IMR-90 (cell line): Measurements from ENCODE around the gene COL27A1. TPM values are rescaled to one million over a fixed set of nuclear protein-coding genes. Genes with fewer than 3 reads are reported as not detected.

ENCODE experiments used
- ATAC-seq: fragments of 200-7000 bp; cut with Tn5 transposase; 2 replicates; pipeline ENCODE4 v1.9.1; 2020; ENCODE audit warnings: low read depth, mild to moderate bottlenecking, moderate library complexity
- BruUV-seq: library from RNA; stranded (reverse); fragments of 400-500 nt; replicated peaks from 2 replicates; lab custom pipeline; 2021; lab: Mats Ljungman, UMichigan
- CTCF ChIA-PET: fragments of 300-600 bp; formaldehyde crosslinking; extraction: SDS; loops from one replicate; lab custom pipeline; 2021; ENCODE audit warnings: antibody characterized with exemption; lab: Yijun Ruan, JAX
- POLR2A ChIA-PET: fragments of 300-600 bp; sonication (Branson Sonifier 250); formaldehyde crosslinking; loops from one replicate; lab custom pipeline; 2022; ENCODE audit warnings: antibody characterized with exemption; ENCODE audit not compliant: unreplicated experiment; lab: Charles Lee
- DNase-seq: peaks from one replicate; pipeline ENCODE4 v3.0.0; 2013
- H2AFZ ChIP-seq: replicated peaks from 2 replicates; pipeline ENCODE3; 2013; ENCODE audit warnings: low read length, mild to moderate bottlenecking; ENCODE audit not compliant: poor library complexity
- H2AK5ac ChIP-seq: 2 replicates; pipeline ENCODE4 v1.6.1; 2013; ENCODE audit warnings: low read depth, low read length, inconsistent platforms
- H2AK9ac ChIP-seq: replicated peaks from 2 replicates; pipeline ENCODE3; 2013; ENCODE audit warnings: mild to moderate bottlenecking, low read depth, low read length, moderate library complexity; ENCODE audit not compliant: poor library complexity
- H2BK120ac ChIP-seq: 2 replicates; pipeline ENCODE4 v1.6.1; 2013; ENCODE audit warnings: low read depth, low read length, inconsistent platforms
- H2BK15ac ChIP-seq: 3 replicates; pipeline ENCODE4 v1.6.1; 2013; ENCODE audit warnings: low read depth, low read length, inconsistent platforms
- H2BK20ac ChIP-seq: 2 replicates; pipeline ENCODE4 v1.6.1; 2013; ENCODE audit warnings: low read depth, mild to moderate bottlenecking, inconsistent platforms, low read length, moderate library complexity
- H2BK5ac ChIP-seq: 2 replicates; pipeline ENCODE4 v1.6.1; 2013; ENCODE audit warnings: mild to moderate bottlenecking, low read depth, low read length, inconsistent platforms; ENCODE audit not compliant: poor library complexity, severe bottlenecking
- H3K14ac ChIP-seq: replicated peaks from 2 replicates; pipeline ENCODE4 v1.6.1; 2013; ENCODE audit warnings: low read depth, low read length, inconsistent platforms
- H3K18ac ChIP-seq: 2 replicates; pipeline ENCODE4 v1.6.1; 2013; ENCODE audit warnings: low read depth, low read length, control low read depth
- H3K23ac ChIP-seq: 2 replicates; pipeline ENCODE4 v1.6.1; 2013; ENCODE audit warnings: low read depth, low read length, inconsistent platforms
- H3K27ac ChIP-seq: 2 replicates; pipeline ENCODE4 v1.5.1; 2013; ENCODE audit warnings: mild to moderate bottlenecking, control low read depth, low read length; ENCODE audit not compliant: insufficient read depth
- H3K27me3 ChIP-seq: 2 replicates; pipeline ENCODE4 v1.6.1; 2013; ENCODE audit warnings: low read length; ENCODE audit not compliant: control insufficient read depth, insufficient read depth
- H3K36me3 ChIP-seq: 2 replicates; pipeline ENCODE4 v1.6.1; 2013; ENCODE audit warnings: low read length, mixed read lengths; ENCODE audit not compliant: control insufficient read depth, insufficient read depth
- H3K4ac ChIP-seq: 2 replicates; pipeline ENCODE4 v1.6.1; 2013; ENCODE audit warnings: low read depth, low read length, inconsistent platforms
- H3K4me1 ChIP-seq: 2 replicates; pipeline ENCODE4 v1.6.1; 2013; ENCODE audit warnings: low read length, mixed read lengths; ENCODE audit not compliant: control insufficient read depth, insufficient read depth
- H3K4me2 ChIP-seq: 2 replicates; pipeline ENCODE4 v1.6.1; 2013; ENCODE audit warnings: low read depth, mild to moderate bottlenecking, control low read depth, low read length, moderate library complexity
- H3K4me3 ChIP-seq: 2 replicates; pipeline ENCODE4 v1.5.1; 2013; ENCODE audit warnings: low read depth, mild to moderate bottlenecking, control low read depth, low read length, moderate library complexity; ENCODE audit not compliant: insufficient read depth
- H3K56ac ChIP-seq: 2 replicates; pipeline ENCODE4 v1.6.1; 2013; ENCODE audit warnings: low read length, inconsistent platforms; ENCODE audit not compliant: insufficient read depth; ENCODE audit errors: extremely low read depth
- H3K79me1 ChIP-seq, 2 experiments: 2 replicates each; pipeline ENCODE4 v1.6.1; 2013; ENCODE audit warnings: low read length in 2 of 2, inconsistent platforms in 1 of 2, low read depth in 1 of 2
- H3K9ac ChIP-seq: 2 replicates; pipeline ENCODE4 v1.6.1; 2013; ENCODE audit warnings: low read depth, low read length, control low read depth
- H3K9me1 ChIP-seq: 2 replicates; pipeline ENCODE4 v1.6.1; 2013; ENCODE audit warnings: low read length, inconsistent platforms; ENCODE audit not compliant: insufficient read depth
- H3K9me3 ChIP-seq: 2 replicates; pipeline ENCODE4 v1.6.1; 2013; ENCODE audit warnings: low read length; ENCODE audit not compliant: control insufficient read depth, insufficient read depth
- H4K20me1 ChIP-seq: 2 replicates; pipeline ENCODE4 v1.6.1; 2013; ENCODE audit warnings: low read length, inconsistent platforms; ENCODE audit not compliant: insufficient read depth
- H4K5ac ChIP-seq: 2 replicates; pipeline ENCODE4 v1.6.1; 2013; ENCODE audit warnings: mild to moderate bottlenecking, low read depth, low read length, control low read depth
- H4K8ac ChIP-seq, 2 experiments: 2 replicates each; pipeline ENCODE4 v1.6.1; 2013; ENCODE audit warnings: low read depth in 2 of 2, low read length in 2 of 2, control low read depth in 1 of 2, inconsistent platforms in 1 of 2
- H4K91ac ChIP-seq: 2 replicates; pipeline ENCODE4 v1.6.1; 2013; ENCODE audit warnings: low read depth, low read length, inconsistent platforms; ENCODE audit not compliant: insufficient read depth
- BHLHE40 ChIP-seq: fragments of 150-350 bp; IDR thresholded peaks from 2 replicates; pipeline ENCODE4 v1.6.1; 2016; ENCODE audit warnings: mild to moderate bottlenecking, low read depth, low read length
- CEBPB ChIP-seq: IDR thresholded peaks from 2 replicates; pipeline ENCODE4 v1.6.1; 2012; ENCODE audit warnings: low read depth, low read length, improper control_type of control experiment
- CHD1 ChIP-seq: IDR thresholded peaks from 2 replicates; pipeline ENCODE4 v1.6.1; 2012; ENCODE audit warnings: low read depth, low read length, improper control_type of control experiment
- CTCF ChIP-seq: conservative IDR thresholded peaks from 2 replicates; pipeline ENCODE4 v1.5.1; 2012; ENCODE audit warnings: mild to moderate bottlenecking, low read depth, low read length, improper control_type of control experiment
- FOS ChIP-seq: fragments of 150-350 bp; IDR thresholded peaks from 2 replicates; pipeline ENCODE4 v1.6.1; 2016; ENCODE audit warnings: low read depth, low read length
- MAFK ChIP-seq: IDR thresholded peaks from 2 replicates; pipeline ENCODE4 v1.6.1; 2012; ENCODE audit warnings: low read depth, low read length, improper control_type of control experiment
- MAZ ChIP-seq: IDR thresholded peaks from 2 replicates; pipeline ENCODE4 v1.6.1; 2012; ENCODE audit warnings: low read depth, mild to moderate bottlenecking, low read length, improper control_type of control experiment, moderate library complexity, borderline replicate concordance
- MXI1 ChIP-seq: IDR thresholded peaks from 2 replicates; pipeline ENCODE4 v1.6.1; 2012; ENCODE audit warnings: low read depth, mild to moderate bottlenecking, low read length, moderate library complexity, borderline replicate concordance
- NFE2L2 ChIP-seq: fragments of 150-350 bp; IDR thresholded peaks from 2 replicates; pipeline ENCODE4 v1.6.1; 2016; ENCODE audit warnings: low read depth, mild to moderate bottlenecking, low read length
- POLR2A ChIP-seq: IDR thresholded peaks from 2 replicates; pipeline ENCODE4 v1.6.1; 2012; ENCODE audit warnings: mild to moderate bottlenecking, low read depth, low read length
- RAD21 ChIP-seq: IDR thresholded peaks from 2 replicates; pipeline ENCODE4 v1.6.1; 2012; ENCODE audit warnings: low read length, improper control_type of control experiment
- RCOR1 ChIP-seq: IDR thresholded peaks from 2 replicates; pipeline ENCODE4 v1.6.1; 2012; ENCODE audit warnings: mild to moderate bottlenecking, low read length, improper control_type of control experiment; ENCODE audit not compliant: insufficient replicate concordance
- RFX5 ChIP-seq: IDR thresholded peaks from 2 replicates; pipeline ENCODE4 v1.8.0; 2012; ENCODE audit warnings: low read depth, mild to moderate bottlenecking, low read length, moderate library complexity
- SMC3 ChIP-seq: fragments of 150-350 bp; IDR thresholded peaks from 2 replicates; pipeline ENCODE4 v1.6.1; 2016; ENCODE audit warnings: low read depth, mild to moderate bottlenecking, antibody characterized with exemption, low read length, moderate library complexity
- WGBS, 2 experiments: methylation state at CpG; one replicate each; pipeline versions ENCODE4 v1.1.5 to v1.1.7; 2013; ENCODE audit warnings: missing lambda C conversion rate in 2 of 2; ENCODE audit not compliant: insufficient read length in 1 of 2; ENCODE audit errors: extremely low coverage in 2 of 2; 5-methylcytosine and 5-hydroxymethylcytosine counted together
- dilution Hi-C: fragments of 300-500 bp; cut with HindIII; formaldehyde crosslinking; loops from one replicate; pipeline ENCODE4 v1.14.3; 2018; ENCODE audit warnings: low sequenced_read_pairs; ENCODE audit not compliant: unreplicated experiment
- in situ Hi-C: fragments of 300-500 bp; cut with MboI; formaldehyde crosslinking; loops from 3 replicates; pipeline ENCODE4 v1.14.3; 2019; ENCODE audit warnings: low sequenced_read_pairs, inconsistent platforms, mixed read lengths
- intact Hi-C: fragments of 100-400 bp; cut with micrococcal nuclease; formaldehyde crosslinking; loops from 2 replicates; pipeline ENCODE4 v1.10.0; 2022
- polyA plus RNA-seq, 3 experiments: library from polyadenylated mRNA; depleted of rRNA; stranded (reverse); fragments of >200 nt; gene quantifications; 2 replicates each; pipeline ENCODE4 v1.2.3, GENCODE V29; 2012; ENCODE audit warnings: low replicate concordance in 1 of 3
- total RNA-seq: library from RNA; depleted of rRNA; stranded (reverse); fragments of >200 nt; gene quantifications from 2 replicates; pipeline ENCODE4 v1.2.3, GENCODE V29; 2012
- TF ChIP-seq, protein P1 (sequence below): fragments of 150-350 bp; IDR thresholded peaks from 2 replicates; pipeline ENCODE4 v1.6.1; 2016; ENCODE audit warnings: low read depth, mild to moderate bottlenecking, low read length, moderate library complexity, borderline replicate concordance
- TF ChIP-seq, protein P2 (sequence below): fragments of 150-350 bp; IDR thresholded peaks from 2 replicates; pipeline ENCODE4 v1.6.1; 2017; ENCODE audit warnings: mild to moderate bottlenecking, antibody characterized with exemption, low read length, low read depth

Gene COL27A1
- total and polyA plus RNA-seq, 2 of the 4 experiments (the other 2 are of a cell fraction), result 3.2 to 18.3 TPM

DNA sequence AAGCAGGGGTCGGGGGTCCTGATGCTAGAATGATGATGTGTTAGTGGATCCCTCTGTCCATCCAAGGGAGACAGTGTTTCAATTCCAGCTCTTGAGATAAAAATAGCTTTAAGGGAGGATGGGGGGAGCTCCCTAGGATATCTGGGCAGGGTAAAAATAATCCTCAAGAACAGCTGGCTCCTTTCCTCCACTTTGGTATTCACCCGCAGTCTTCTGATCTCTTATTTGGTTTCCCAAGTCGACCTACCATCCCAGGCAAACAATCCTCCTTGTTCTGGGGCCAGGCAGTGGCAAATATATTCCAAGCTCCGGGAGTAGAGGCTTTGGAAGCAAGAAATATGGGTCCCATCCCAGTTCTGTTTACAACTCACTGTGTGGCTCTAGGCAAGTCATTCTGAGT lies 14.5 kb upstream of the COL27A1 start:
- no peak overlapping the region for H2BK15ac ChIP-seq
- H3K9ac ChIP-seq, result no peak overlapping the region
- DNase-seq, result no peak
- no peak overlapping the region for H3K18ac ChIP-seq
- dilution Hi-C loops, result no loop called here
- intact Hi-C loops, result no loop called here
- H3K79me1 ChIP-seq, result no peaks in the 10 kb centered on the region
- no peak overlapping the region for H4K8ac ChIP-seq
- no peak overlapping the region for H2AK5ac ChIP-seq
- H4K5ac ChIP-seq, result no peak overlapping the region
- ChIA-PET POLR2A (interaction anchor here (0.6 kb wide), 1 partner anchor 22 kb away, joined by 3 read pairs; no protein-coding TSS in a partner anchor), CTCF (no interaction called here)
- H3K9me3 ChIP-seq, result peaks cover 8% of the 10 kb centered on the region
- no CpG with 5 or more reads among the region's 4 CpGs for WGBS, 2 experiments
- BruUV-seq, result no TSS peak
- no peak overlapping the region for H3K14ac ChIP-seq
- no peak overlapping the region for H3K23ac ChIP-seq
- H2BK20ac ChIP-seq, result no peak overlapping the region
- H2BK5ac ChIP-seq, result no peak overlapping the region
- ATAC-seq, result no peak
- H3K4me1 ChIP-seq, result no peaks in the 10 kb centered on the region
- H4K20me1 ChIP-seq, result no peaks in the 10 kb centered on the region
- no peak overlapping the region for H4K91ac ChIP-seq
- no peak overlapping the region for H3K4ac ChIP-seq
- H3K27ac ChIP-seq, result no peak overlapping the region
- TF ChIP-seq RFX5 (no peak), MAZ (no peak), MXI1 (no peak), SMC3 (no peak), RCOR1 (no peak), CEBPB (no peak), FOS (no peak), POLR2A (no peak), MAFK (no peak), CHD1 (no peak), CTCF (no peak), NFE2L2 (no peak), BHLHE40 (no peak), RAD21 (no peak)
- TF ChIP-seq, protein P1, sequence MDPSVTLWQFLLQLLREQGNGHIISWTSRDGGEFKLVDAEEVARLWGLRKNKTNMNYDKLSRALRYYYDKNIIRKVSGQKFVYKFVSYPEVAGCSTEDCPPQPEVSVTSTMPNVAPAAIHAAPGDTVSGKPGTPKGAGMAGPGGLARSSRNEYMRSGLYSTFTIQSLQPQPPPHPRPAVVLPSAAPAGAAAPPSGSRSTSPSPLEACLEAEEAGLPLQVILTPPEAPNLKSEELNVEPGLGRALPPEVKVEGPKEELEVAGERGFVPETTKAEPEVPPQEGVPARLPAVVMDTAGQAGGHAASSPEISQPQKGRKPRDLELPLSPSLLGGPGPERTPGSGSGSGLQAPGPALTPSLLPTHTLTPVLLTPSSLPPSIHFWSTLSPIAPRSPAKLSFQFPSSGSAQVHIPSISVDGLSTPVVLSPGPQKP, result no peak
- TF ChIP-seq, protein P2, sequence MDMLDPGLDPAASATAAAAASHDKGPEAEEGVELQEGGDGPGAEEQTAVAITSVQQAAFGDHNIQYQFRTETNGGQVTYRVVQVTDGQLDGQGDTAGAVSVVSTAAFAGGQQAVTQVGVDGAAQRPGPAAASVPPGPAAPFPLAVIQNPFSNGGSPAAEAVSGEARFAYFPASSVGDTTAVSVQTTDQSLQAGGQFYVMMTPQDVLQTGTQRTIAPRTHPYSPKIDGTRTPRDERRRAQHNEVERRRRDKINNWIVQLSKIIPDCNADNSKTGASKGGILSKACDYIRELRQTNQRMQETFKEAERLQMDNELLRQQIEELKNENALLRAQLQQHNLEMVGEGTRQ, result no peak
- no peak overlapping the region for H2AK9ac ChIP-seq
- no peak overlapping the region for H3K56ac ChIP-seq
- H3K4me3 ChIP-seq, result no peak overlapping the region
- no peaks in the 10 kb centered on the region for H3K9me1 ChIP-seq
- H3K36me3 ChIP-seq, result no peaks in the 10 kb centered on the region
- peaks cover 75% of the 10 kb centered on the region for H3K27me3 ChIP-seq
- H2AFZ ChIP-seq, result no peak overlapping the region
- H3K4me2 ChIP-seq, result no peak overlapping the region
- no peak overlapping the region for H2BK120ac ChIP-seq
- in situ Hi-C loops, result no loop called here
